A172 (cell line): ENCODE data around the gene FRMPD2. TPM values are rescaled to one million over a fixed set of nuclear protein-coding genes. Genes with fewer than 3 reads are reported as not detected.
"Not testable (repeated sequence)": the region's sequence is repeated elsewhere in the genome, so short reads cannot be mapped to it uniquely, and the experiment has no call there.

Experiments
- DNase-seq: peaks from one replicate; pipeline ENCODE4 v3.0.0-alpha.2; 2015; ENCODE audit warnings: low spot score
- total RNA-seq: library from RNA; depleted of rRNA; stranded (reverse); fragments of >200 nt; shearing (Covaris generic); gene quantifications from 2 replicates; pipeline ENCODE4 v1.2.3, GENCODE V29; 2014

Gene FRMPD2
- total RNA-seq, 1 experiment from 2014 or later = not detected

- DNase-seq = no peak
Observed at GRCh38 chr10:48234787-48235186, 39.7 kb downstream of the FRMPD2 start.

DNA sequence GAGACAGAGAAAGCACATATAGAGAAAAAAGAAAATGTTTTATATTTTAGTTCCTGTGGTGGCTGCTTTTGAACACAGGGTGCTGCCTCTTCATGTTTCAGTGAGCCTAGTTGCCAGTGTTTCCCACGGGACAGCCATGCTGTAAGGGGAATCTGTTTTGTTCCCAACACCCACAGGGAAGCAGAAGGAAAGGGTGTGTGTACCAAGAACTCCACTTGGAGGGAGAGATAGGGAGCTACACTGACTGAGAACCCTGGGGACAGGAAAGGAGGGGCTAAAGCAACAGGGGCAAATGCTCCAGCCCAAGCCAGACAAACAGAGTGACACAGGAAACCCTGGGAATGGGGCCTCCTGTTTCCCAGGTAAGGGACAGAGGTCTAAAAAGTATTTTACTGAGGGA, 40.2 kb downstream of the FRMPD2 start:
- no peak for DNase-seq

DNA sequence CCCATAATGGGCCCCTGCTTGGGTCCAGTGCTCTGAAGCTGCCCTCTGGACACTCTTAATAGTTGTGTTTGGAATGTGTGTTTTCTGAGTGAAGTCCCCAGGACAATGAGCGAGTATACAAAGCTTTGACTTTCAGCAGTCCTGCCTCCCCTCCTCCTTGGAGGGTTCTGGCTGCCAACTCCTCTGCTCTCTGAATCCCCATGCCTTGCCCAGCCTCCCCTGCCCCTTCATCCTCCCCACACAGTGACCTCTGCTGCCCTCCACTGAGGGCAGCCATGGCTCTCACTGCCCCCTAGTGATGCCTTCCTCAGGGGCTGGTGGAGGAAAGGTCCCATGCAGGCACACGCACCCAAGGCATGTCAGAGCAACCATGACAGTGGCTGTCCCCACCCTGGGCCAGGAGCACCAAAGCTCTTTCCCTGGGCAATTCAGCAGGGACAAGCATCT, 40.9 kb downstream of the FRMPD2 start:
- no peak for DNase-seq

DNA sequence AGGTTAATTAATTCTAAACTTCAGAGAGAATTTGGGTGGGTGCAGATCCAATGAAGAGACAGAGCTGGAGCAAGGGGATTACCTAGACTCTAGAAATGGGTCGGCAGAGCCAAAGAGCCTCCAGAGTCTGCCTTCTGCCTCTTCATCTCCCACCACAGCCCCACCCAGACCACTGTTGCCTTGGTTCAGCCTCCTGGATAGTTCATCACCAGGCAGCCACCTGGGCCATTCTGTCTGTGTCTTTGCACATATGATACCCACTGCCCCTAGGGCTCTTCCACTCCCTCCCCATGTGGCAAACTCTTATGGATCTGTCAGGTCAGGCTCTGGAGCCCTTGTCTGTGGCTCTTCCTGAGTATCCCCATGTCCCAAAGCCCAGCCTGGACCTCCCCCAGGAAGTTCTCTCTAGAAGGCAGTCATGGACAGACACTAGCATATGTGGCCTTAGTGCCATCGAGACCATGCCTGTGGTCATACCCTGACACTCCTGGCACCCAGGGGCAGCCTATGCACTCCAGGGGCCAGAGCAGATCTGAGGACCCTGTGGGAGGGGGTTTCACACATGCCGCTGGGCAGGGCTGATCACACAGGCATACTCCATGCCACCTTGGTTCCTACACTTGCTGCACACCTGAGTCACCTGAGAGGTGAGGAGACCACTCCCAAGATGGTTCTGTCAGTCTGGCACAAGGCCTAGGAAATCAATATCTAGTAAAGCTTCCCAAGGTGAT, 41.6 kb downstream of the FRMPD2 start:
- DNase-seq = no peak

- DNase-seq = no peak
Observed at GRCh38 chr10:48231699-48232315, 42.7 kb downstream of the FRMPD2 start.

DNA sequence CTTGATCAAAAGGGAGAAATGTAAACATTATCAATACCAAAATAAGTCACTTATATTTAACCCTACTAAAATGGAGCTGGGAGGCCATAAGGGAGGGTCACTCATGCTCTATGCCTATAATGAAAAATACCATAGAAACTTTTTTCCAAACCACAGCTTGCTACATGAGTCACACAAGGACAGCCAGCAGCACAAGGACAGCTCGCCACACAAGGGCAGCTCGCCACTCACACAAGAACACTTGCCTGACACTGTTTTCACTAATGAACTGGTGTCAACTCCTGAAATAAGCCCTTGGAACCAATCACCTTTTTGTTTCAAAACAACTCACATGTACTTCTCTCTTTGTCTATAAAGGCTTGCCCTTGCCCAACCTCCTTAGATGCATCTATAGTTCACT, 43.3 kb downstream of the FRMPD2 start:
- DNase-seq = no peak

DNA sequence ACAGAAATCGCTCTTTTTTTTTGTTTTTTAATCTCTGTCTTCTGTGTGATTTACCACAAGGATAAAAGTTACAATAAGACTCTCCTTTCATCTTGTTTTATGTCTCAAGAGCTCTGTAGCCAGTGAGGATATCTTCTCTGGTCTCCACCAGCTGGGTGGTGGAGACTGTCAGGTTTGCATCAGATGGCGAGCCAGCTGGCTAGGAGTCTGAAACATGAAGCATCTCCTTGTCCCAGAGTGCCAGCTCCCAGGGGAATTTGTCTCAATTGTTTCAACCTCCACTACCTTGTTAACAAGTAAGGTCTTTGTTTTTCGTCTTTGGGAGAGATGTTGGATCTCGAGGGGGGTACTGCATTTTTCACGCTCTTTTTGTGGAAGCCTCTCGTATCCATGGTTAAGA, 47.3 kb downstream of the FRMPD2 start:
- no peak for DNase-seq

DNA sequence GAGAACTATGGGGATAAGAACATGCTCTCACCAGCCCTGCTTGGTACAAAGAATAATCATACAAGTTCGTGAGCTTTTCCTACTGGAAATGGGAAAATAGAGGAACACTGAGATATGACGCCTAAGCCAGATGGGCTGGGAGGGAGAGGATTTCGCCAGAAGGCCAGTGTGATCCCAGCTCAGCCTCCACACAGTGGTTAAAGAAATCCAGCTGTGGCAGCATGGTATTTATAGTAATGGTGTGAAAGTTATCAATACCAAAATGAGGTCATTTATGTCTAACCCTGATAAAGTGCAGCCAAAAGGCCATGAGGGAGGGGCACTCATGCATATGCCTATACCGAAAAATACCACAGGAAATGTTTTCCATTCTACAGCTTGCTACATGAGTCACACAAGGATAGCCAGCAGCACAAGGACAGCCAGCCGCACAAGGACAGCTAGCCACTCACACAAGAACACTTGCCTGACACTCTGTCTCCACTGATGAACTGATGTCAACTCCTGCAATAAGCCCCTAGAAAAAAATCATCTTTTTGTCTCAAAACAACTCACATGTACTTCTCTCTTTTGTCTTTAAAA, 49.4 kb downstream of the FRMPD2 start:
- DNase-seq = peak; percentile 26

GRCh38 chr10:48224296-48224695, 50.2 kb downstream of the FRMPD2 start:
- no peak for DNase-seq

GRCh38 chr10:48221814-48222213, 52.7 kb downstream of the FRMPD2 start:
- DNase-seq = no peak

- DNase-seq = not testable (repeated sequence)
Observed at GRCh38 chr10:48221031-48221430, 53.5 kb downstream of the FRMPD2 start.

DNA sequence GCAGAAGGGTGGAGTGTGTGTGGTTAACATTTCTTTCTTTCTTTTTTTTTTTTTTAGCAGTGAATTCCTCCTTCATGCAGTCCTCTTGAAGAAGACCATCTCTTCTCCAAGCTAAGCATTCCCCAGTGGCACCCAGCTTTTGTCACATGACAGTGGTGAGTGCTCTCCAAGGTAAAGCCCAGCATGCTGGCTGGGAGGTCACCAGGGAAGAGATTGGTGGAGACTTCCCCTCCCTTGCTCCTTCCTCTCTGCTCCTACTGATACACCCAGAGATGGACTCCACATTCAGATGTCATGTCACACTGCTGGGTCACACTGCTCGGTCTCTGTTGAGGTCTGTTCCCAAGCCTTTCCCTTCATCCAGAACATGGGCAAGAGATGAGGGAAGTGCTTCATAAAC, 55.3 kb downstream of the FRMPD2 start:
- DNase-seq = no peak

DNA sequence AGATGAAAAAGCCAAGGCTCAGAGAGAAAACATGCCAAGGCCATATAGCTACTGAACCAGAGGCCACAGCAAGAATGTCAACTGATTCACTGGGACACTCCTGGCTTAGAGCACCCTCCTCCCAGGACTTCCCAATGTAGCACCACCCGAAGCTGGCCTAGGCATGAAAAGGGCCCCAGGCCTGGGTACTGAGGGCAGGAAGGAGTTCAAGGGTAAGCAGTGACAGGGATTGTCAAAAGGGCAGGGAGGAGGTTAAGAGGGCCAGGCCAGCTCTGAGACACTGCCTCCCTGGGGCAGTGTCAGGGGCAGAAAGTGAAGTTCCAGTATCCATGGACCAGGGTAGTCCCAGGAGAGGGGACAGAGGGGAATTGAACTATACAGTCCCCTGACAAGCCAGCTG, 57.8 kb downstream of the FRMPD2 start:
- DNase-seq = no peak

DNA sequence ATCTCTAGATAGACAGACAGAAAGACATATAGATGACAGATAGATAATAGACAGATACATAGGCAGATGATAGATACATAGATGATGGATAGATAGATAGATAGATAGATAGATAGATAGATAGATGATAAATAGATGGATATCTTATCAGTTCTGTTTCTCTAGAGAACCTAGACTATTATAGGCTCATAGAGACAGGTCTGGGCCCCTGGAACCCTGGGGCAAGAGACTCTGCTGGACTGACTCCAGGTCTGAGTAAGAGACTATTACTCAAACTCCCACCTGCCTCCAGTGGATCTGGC, 58.3 kb downstream of the FRMPD2 start:
- no peak for DNase-seq

- DNase-seq = peak; percentile 18
Observed at GRCh38 chr10:48215486-48216203, 58.9 kb downstream of the FRMPD2 start.

- DNase-seq = no peak
Observed at GRCh38 chr10:48214716-48215485, 59.6 kb downstream of the FRMPD2 start.

GRCh38 chr10:48213047-48213446, 61.4 kb downstream of the FRMPD2 start:
- no peak for DNase-seq

- DNase-seq = no peak
Observed at GRCh38 chr10:48211777-48212176, 62.7 kb downstream of the FRMPD2 start.

DNA sequence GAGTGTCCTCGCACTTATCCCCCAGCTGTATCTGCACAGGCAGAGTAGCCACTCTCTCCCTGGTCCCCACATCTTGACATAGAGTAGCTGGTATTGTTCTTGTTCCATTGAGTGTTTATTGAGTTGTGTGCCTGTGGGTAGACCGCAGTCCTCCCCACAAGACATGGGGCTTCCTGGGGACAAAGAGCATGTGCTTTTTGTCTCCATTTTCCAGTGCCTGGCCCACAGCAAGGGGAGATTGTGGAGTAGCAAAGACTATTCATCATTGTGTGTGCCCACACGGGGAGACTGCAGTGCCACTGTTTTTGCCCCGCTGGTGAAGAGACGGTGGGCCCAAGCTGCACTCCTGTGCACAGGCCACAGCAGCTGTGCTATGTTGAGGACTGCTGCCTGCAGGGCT, 63.5 kb downstream of the FRMPD2 start:
- DNase-seq = no peak

DNA sequence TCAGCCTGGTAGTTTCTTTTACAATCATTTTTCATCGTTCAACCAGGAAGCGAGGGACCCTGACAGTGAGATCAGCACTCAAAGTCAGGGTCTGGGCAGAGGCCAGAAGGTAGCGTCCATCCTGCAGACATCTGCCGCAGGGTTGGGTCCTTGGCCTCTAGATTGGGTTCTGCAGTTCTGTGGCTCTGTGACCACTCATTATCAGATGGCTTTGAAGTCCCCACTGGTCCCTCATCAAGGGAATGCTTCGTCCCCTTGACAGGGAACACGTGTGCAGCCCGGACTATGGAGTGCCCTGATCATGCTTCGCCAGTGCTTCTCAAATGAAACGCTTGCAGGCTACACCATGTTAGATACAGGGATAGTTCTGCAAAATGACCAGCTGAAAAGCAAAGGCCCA, 64.1 kb downstream of the FRMPD2 start:
- no peak for DNase-seq

- no peak for DNase-seq
Observed at GRCh38 chr10:48209241-48209640, 65.3 kb downstream of the FRMPD2 start.

GRCh38 chr10:48207853-48208252, 66.6 kb downstream of the FRMPD2 start:
- DNase-seq = no peak
